ENCODE results near the gene OR2T34.
"Not testable (repeated sequence)": the region's sequence is repeated elsewhere in the genome, so short reads cannot be mapped to it uniquely, and the experiment has no call there.

Gene OR2T34

DNA sequence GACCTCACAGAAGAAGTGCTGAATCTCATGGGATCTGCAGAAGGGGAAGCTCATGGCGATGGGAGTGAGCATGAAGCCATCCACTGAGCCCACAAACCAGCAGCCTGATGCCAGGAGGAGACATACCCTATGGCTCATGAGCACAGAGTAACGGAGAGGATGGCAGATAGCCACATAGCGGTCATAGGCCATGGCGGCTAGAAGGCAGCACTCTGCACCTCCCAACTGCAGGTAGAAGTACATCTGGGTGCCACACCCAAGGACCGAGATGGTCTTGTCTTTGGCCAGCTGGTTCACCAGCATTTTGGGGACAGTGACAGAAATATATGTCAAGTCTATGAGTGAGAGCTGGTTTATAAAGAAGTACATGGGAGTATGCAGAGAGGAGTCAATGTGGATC lies 18.7 kb upstream of the OR2T34 start:
- 73 to 84% methylated on average over 4 to 5 of the region's 5 CpGs for WGBS, 2 experiments (ENCODE audit: insufficient coverage in 2 of 2)

DNA sequence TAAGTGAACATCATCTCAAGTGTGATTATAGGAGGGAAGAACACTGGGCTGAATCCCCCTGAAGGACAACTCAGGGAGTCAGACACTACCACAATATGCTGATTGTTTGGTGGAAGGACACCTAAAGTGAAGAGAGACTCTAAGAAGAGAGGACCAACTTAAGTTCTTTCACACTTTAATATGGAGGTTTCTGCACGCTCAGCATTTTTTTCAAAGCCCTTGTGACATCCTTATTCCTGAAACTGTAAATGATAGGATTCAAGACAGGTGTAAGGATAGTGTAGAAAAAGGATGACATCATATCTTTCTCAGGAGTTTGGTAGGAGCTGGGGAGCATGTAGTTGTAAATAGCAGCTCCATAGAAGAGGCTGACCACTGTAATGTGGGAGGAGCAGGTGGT lies 18.1 kb upstream of the OR2T34 start:
- no CpG with 5 or more reads among the region's 1 CpG for WGBS, 2 experiments (ENCODE audit: insufficient coverage in 2 of 2)
- peaks cover 36% of the 10 kb centered on the region for H3K9me3 ChIP-seq (ENCODE audit: control insufficient read depth, low read length)

More for the DNA sequence above, 18.7 kb upstream of the OR2T34 start:
- H3K4me3 ChIP-seq (ENCODE audit: extremely low read depth, insufficient read depth, low read length, poor library complexity, severe bottlenecking) = no peak overlapping the region
- peaks cover 36% of the 10 kb centered on the region for H3K9me3 ChIP-seq (ENCODE audit: control insufficient read depth, low read length)
- no peak overlapping the region for H3K27ac ChIP-seq (ENCODE audit: low read depth, low read length, severe bottlenecking)
- no peaks in the 10 kb centered on the region for H3K4me1 ChIP-seq (ENCODE audit: control insufficient read depth, insufficient read depth, low read length, poor library complexity, severe bottlenecking)
- no peaks in the 10 kb centered on the region for H3K36me3 ChIP-seq (ENCODE audit: control insufficient read depth, insufficient read depth, low read length)

DNA sequence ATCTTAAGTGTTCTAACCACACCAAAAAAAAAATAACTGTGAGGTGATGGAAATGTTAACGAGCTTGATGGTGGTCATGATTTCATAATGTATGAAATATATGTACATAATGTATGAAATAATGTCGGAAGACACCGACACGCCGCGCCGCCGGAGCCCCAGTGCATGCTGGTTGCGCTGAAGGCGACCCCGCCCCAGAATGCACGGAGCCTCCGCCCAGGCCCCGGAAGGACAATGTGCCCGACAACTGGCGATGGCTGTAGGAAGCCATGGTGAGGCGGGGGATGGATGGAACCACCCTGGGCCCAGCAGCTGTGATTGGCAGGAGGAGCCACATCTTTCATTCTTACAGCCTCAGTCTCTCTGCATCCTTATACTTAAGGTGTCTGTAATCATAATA lies 15.5 kb upstream of the OR2T34 start:
- Histone ChIP-seq H3K9me3 (ENCODE audit: control insufficient read depth, low read length) (peaks cover 25% of the 10 kb centered on the region), H3K27ac (ENCODE audit: low read depth, low read length, severe bottlenecking) (no peak overlapping the region), H3K36me3 (ENCODE audit: control insufficient read depth, insufficient read depth, low read length) (no peaks in the 10 kb centered on the region), H3K4me3 (ENCODE audit: extremely low read depth, insufficient read depth, low read length, poor library complexity, severe bottlenecking) (no peak overlapping the region), H3K4me1 (ENCODE audit: control insufficient read depth, insufficient read depth, low read length, poor library complexity, severe bottlenecking) (no peaks in the 10 kb centered on the region)
- WGBS, 2 experiments (ENCODE audit: insufficient coverage in 2 of 2) = 87 to 93% methylated on average over 13 to 15 of the region's 17 CpGs

More for the DNA sequence above, 18.1 kb upstream of the OR2T34 start:
- no peak overlapping the region for H3K4me3 ChIP-seq (ENCODE audit: extremely low read depth, insufficient read depth, low read length, poor library complexity, severe bottlenecking)
- H3K4me1 ChIP-seq (ENCODE audit: control insufficient read depth, insufficient read depth, low read length, poor library complexity, severe bottlenecking) = no peaks in the 10 kb centered on the region
- H3K27ac ChIP-seq (ENCODE audit: low read depth, low read length, severe bottlenecking) = no peak overlapping the region
- H3K36me3 ChIP-seq (ENCODE audit: control insufficient read depth, insufficient read depth, low read length) = no peaks in the 10 kb centered on the region

- Histone ChIP-seq H3K4me3 (ENCODE audit: extremely low read depth, insufficient read depth, low read length, poor library complexity, severe bottlenecking) (no peak overlapping the region), H3K36me3 (ENCODE audit: control insufficient read depth, insufficient read depth, low read length) (no peaks in the 10 kb centered on the region), H3K4me1 (ENCODE audit: control insufficient read depth, insufficient read depth, low read length, poor library complexity, severe bottlenecking) (no peaks in the 10 kb centered on the region), H3K9me3 (ENCODE audit: control insufficient read depth, low read length) (peaks cover 25% of the 10 kb centered on the region), H3K27ac (ENCODE audit: low read depth, low read length, severe bottlenecking) (no peak overlapping the region)
- WGBS, 2 experiments (ENCODE audit: insufficient coverage in 2 of 2) = no CpG with 5 or more reads among the region's 3 CpGs
Observed at GRCh38 chr1:248589334-248589733, 14.8 kb upstream of the OR2T34 start.

GRCh38 chr1:248585266-248585665 lies 10.7 kb upstream of the OR2T34 start:
- Histone ChIP-seq H3K4me3 (ENCODE audit: extremely low read depth, insufficient read depth, low read length, poor library complexity, severe bottlenecking) (no peak overlapping the region), H3K27ac (ENCODE audit: low read depth, low read length, severe bottlenecking) (no peak overlapping the region), H3K9me3 (ENCODE audit: control insufficient read depth, low read length) (peaks cover 10% of the 10 kb centered on the region), H3K4me1 (ENCODE audit: control insufficient read depth, insufficient read depth, low read length, poor library complexity, severe bottlenecking) (no peaks in the 10 kb centered on the region), H3K36me3 (ENCODE audit: control insufficient read depth, insufficient read depth, low read length) (no peaks in the 10 kb centered on the region)
- no CpG with 5 or more reads among the region's 3 CpGs for WGBS, 2 experiments (ENCODE audit: insufficient coverage in 2 of 2)

- peaks cover 14% of the 10 kb centered on the region for H3K9me3 ChIP-seq (ENCODE audit: control insufficient read depth, low read length)
- 70 to 82% methylated on average over 3 of the region's 9 CpGs for WGBS, 2 experiments (ENCODE audit: insufficient coverage in 2 of 2)
- no peak overlapping the region for H3K27ac ChIP-seq (ENCODE audit: low read depth, low read length, severe bottlenecking)
- no peak overlapping the region for H3K4me3 ChIP-seq (ENCODE audit: extremely low read depth, insufficient read depth, low read length, poor library complexity, severe bottlenecking)
- no peaks in the 10 kb centered on the region for H3K36me3 ChIP-seq (ENCODE audit: control insufficient read depth, insufficient read depth, low read length)
- no peaks in the 10 kb centered on the region for H3K4me1 ChIP-seq (ENCODE audit: control insufficient read depth, insufficient read depth, low read length, poor library complexity, severe bottlenecking)
Observed at GRCh38 chr1:248576260-248576980, 1.9 kb upstream of the OR2T34 start.

GRCh38 chr1:248573856-248574255 lies 701 bp downstream of the OR2T34 start:
- H3K36me3 ChIP-seq (ENCODE audit: control insufficient read depth, insufficient read depth, low read length); H3K4me1 ChIP-seq (ENCODE audit: control insufficient read depth, insufficient read depth, low read length, poor library complexity, severe bottlenecking); H3K4me3 ChIP-seq (ENCODE audit: extremely low read depth, insufficient read depth, low read length, poor library complexity, severe bottlenecking); H3K27ac ChIP-seq (ENCODE audit: low read depth, low read length, severe bottlenecking); H3K9me3 ChIP-seq (ENCODE audit: control insufficient read depth, low read length): not testable (repeated sequence)
- 29% methylated on average over 1 of the region's 8 CpGs; no CpG with 5 or more reads in 1 of the 2 experiments for WGBS, 2 experiments (ENCODE audit: insufficient coverage in 2 of 2)

DNA sequence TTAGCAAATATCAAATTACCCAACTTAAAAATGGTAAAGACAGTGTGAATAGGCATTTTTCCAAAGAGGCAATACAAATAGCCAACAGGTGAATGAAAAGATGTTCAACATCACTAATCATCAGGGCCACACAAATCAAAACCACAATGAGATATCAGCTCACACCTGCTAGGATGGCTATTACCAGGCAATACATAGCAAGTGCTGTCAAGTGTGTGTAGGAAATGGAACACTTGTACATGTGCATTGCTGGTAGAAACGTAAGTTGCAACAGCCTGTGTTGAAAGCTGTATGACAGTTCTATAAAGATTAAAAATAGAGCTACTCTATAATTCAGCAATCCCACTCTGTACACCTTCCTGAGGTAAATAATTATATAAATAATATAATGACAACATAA lies 2.5 kb downstream of the OR2T34 start:
- not testable (repeated sequence) for H3K4me1 ChIP-seq (ENCODE audit: control insufficient read depth, insufficient read depth, low read length, poor library complexity, severe bottlenecking); H3K4me3 ChIP-seq (ENCODE audit: extremely low read depth, insufficient read depth, low read length, poor library complexity, severe bottlenecking); H3K36me3 ChIP-seq (ENCODE audit: control insufficient read depth, insufficient read depth, low read length); H3K9me3 ChIP-seq (ENCODE audit: control insufficient read depth, low read length); H3K27ac ChIP-seq (ENCODE audit: low read depth, low read length, severe bottlenecking)
- WGBS, 2 experiments (ENCODE audit: insufficient coverage in 2 of 2) = no CpG with 5 or more reads among the region's 1 CpG

DNA sequence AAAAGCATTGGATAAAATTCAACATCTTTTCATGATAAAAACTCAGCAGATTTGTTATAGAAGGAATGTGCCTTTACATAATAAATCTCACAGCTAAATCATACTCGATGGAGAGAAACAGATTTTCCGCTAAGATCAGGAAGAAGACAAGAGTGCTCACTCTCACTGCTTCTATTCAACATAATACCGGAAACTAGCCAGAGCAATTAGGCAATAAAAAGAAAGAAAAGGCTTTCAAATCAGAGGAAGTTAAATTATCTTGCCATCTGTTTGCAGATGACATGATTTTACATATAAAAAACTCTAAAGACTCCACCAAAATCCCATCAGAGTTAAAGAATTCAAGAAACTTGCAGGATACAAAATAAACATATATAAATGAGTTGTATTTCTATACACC lies 3.7 kb downstream of the OR2T34 start:
- not testable (repeated sequence) for H3K9me3 ChIP-seq (ENCODE audit: control insufficient read depth, low read length); H3K27ac ChIP-seq (ENCODE audit: low read depth, low read length, severe bottlenecking); H3K4me3 ChIP-seq (ENCODE audit: extremely low read depth, insufficient read depth, low read length, poor library complexity, severe bottlenecking); H3K4me1 ChIP-seq (ENCODE audit: control insufficient read depth, insufficient read depth, low read length, poor library complexity, severe bottlenecking); H3K36me3 ChIP-seq (ENCODE audit: control insufficient read depth, insufficient read depth, low read length)
- no CpG with 5 or more reads among the region's 3 CpGs for WGBS, 2 experiments (ENCODE audit: insufficient coverage in 2 of 2)

DNA sequence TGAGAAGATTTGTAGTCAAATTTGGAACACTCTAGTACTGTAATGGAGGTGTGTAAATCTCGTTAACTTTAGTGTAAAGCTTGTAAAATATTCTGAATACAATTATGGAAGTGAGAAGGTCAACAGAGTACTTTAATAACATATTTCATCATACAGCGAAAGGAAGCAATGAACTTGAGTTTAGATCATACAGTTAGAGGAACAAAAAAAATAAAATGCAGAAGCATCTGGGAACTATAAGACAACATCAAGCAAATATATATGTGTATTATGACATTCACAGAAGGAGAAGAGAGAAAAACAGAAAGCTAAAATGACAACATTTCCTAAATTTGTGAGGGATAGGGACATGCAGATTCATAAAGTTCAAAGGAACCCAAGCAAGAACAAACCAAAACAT lies 5.5 kb downstream of the OR2T34 start:
- H3K36me3 ChIP-seq (ENCODE audit: control insufficient read depth, insufficient read depth, low read length); H3K27ac ChIP-seq (ENCODE audit: low read depth, low read length, severe bottlenecking); H3K4me3 ChIP-seq (ENCODE audit: extremely low read depth, insufficient read depth, low read length, poor library complexity, severe bottlenecking); H3K9me3 ChIP-seq (ENCODE audit: control insufficient read depth, low read length); H3K4me1 ChIP-seq (ENCODE audit: control insufficient read depth, insufficient read depth, low read length, poor library complexity, severe bottlenecking): not testable (repeated sequence)
- no CpG with 5 or more reads among the region's 2 CpGs for WGBS, 2 experiments (ENCODE audit: insufficient coverage in 2 of 2)

DNA sequence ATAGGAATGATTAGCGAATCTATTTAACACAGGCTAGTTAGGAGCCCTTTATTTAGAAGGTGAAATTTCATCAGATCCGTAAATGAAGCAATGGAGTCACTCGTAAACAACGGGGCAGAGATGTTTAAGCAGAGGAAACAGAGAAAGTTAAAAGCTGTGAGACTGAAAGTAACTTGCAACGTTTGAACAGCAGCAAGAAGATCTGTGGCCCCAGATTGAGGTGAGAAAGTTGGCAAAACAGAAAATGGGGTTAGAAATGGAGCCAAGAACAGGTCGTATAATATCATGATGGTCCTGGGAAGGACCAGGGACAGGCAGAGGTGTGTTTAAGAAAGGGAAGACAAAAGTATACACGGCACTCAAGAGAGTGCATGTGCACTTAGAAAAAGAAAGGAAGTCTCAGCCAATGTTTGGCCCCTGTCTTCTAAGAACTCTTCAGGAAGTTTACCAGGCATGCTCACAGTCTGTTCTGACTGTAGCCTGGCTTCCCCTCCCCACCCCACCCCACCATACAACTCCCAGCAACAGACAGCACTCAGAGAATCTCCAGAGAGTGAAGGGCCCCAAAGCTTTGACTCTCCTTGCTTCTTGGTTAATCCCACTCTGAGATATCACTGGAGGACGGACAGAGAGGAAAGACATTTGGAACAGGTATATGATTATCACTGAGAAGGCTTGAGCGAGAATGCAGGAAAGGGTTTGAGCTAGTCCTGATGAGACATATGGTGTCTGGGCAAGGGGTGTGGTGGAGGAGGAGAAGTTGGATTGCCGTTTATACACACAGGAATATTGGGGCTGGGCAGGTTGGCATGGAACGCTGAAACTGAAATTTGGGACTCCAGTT lies 8.8 kb downstream of the OR2T34 start:
- H3K9me3 ChIP-seq (ENCODE audit: control insufficient read depth, low read length); H3K4me3 ChIP-seq (ENCODE audit: extremely low read depth, insufficient read depth, low read length, poor library complexity, severe bottlenecking); H3K36me3 ChIP-seq (ENCODE audit: control insufficient read depth, insufficient read depth, low read length); H3K27ac ChIP-seq (ENCODE audit: low read depth, low read length, severe bottlenecking); H3K4me1 ChIP-seq (ENCODE audit: control insufficient read depth, insufficient read depth, low read length, poor library complexity, severe bottlenecking): not testable (repeated sequence)
- 64 to 70% methylated on average over 3 to 7 of the region's 11 CpGs for WGBS, 2 experiments (ENCODE audit: insufficient coverage in 2 of 2)
